GM18508 (cell line): ENCODE data around the gene FAM229B.

ENCODE experiments used
- ATAC-seq: cut with Tn5 transposase; IDR thresholded peaks from one replicate; pipeline ENCODE4 v1.9.1; 2021; ENCODE audit warnings: moderate number of reproducible peaks; ENCODE audit not compliant: insufficient read depth, unreplicated experiment

The FAM229B gene

DNA sequence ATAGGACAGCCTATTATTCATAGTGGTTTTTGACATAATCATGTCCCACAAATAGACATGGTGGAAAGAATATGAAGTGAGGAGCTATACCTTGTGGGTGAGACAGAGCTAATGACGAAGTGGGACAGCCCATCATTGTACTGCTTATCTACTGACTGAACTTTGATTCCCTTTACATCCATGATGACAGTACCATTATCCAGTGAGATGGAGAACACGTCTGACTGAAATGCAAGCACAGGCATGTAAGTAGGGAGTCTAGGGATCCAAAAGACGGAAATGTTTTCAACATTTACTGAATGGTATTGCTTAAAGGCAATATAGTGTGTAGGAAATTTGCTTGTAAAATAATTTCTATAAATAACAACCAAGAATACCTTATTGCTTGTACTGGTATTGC, 43.5 kb downstream of the FAM229B start:
- no peak for ATAC-seq

DNA sequence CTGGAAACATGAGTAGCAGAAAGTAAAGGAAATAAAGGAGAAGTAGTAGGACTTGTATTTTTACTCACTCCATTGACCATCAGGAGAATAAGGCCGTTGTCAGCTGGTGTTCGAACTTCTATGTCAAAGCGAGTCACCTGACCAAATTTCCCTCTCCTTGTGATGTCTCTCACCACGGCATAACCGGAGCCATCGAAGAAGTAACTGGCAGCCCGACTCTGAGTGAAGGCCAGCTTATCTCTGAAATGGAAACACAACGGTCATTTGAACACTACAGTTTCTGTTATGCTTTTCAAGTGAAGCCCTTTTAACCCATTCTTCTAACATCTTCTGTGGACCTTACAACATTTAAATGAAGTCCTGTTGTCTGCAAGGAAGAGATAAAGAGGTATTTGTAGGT, 51.7 kb downstream of the FAM229B start:
- no peak for ATAC-seq

DNA sequence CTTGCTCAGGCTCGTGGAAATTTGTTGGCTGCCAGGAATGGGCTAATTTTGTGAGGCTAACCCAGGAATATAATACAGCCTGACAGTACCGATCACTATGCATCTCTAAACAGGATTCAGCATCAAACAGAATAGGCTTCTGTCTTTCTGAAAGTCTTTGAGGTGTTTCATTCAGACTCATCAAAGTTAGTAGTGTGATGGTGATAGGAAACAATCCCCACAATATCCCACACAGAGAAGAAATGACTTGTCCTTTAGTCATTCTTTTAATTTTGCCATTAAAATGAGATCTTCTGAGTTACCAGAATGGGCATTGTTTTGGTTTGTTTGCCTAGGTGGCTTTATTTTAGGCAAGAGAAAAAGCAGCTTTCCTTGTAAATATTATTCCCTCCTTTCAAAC, 54.3 kb downstream of the FAM229B start:
- no peak for ATAC-seq

- ATAC-seq: no peak
These were observed 56.9 kb downstream of the FAM229B start for GRCh38 chr6:112144145-112144926.

DNA sequence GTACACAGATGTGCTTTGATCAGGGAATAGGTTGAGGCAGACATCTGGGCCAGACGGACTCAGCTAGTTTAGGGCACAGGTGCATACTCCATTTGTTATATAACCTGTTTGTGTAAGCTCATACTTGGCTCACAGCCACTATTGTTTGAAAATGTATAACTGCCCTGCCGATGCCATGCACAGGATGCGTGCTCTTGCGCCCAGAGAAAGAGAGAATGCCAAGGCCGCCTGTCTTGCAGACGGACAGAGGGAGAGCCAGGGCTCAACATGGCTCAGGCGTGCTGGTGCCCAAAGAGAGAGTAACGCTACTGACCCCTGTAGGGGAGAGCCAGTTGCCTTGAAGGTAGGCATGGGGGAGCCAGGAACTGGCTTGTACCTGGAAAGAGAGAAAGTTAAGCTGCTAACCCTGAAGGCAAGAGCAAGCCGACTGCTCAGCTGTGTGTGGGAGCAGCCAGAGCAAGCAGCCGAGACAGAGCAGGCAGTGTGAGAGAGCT, 57.7 kb downstream of the FAM229B start:
- ATAC-seq: no peak

GRCh38 chr6:112148103-112148502, 60.7 kb downstream of the FAM229B start:
- ATAC-seq: no peak

DNA sequence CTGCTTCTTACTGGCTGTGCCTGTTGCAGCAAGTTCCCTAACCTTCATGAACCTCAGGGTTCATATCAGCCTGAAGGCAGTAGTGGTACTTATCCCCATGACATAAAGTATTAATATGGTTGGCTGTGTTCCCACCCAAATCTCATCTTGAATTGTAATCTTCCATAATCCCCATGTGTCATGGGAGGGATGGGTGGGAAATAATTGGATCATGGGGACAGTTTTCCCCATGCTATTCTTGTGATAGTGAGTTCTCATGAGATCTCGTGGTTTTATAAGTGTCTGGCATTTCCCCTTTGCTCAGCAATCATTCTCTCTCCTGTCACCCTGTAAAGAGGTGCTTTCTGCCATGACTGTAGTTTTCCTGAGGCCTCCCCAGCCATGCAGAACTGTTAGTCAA, 61.8 kb downstream of the FAM229B start:
- no peak for ATAC-seq

- ATAC-seq: no peak
These were observed 62.4 kb downstream of the FAM229B start for GRCh38 chr6:112149719-112150263.

DNA sequence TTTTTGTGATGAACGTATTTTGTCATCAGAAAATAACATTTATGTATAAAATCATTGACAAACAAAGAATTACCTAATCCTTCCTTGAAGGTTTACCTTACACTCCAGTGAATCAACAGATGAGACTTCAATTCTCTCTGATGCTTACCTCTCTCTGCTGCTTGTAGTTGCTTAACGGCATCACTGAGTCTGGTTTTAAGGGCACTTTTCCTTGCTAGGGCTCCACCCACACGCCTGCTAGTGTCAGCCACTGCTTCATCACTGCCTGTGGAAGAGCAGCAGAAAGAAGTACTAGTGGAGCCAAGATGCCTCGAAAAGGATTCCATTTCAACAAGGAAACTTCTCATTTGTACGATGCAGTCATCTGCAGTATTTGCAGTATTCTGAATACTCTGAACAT, 63.0 kb downstream of the FAM229B start:
- no peak for ATAC-seq
